NCI-H526 treated with DMSO at 0.1 percent for 48 hours (cell line): ENCODE measurements around the gene OR7C1.
"Not testable (repeated sequence)": the region's sequence is repeated elsewhere in the genome, so short reads cannot be mapped to it uniquely, and the experiment has no call there.

Source experiments
- DNase-seq: peaks from one replicate; lab custom pipeline; 2025; lab: John Stamatoyannopoulos, UW

The OR7C1 gene

GRCh38 chr19:14765841-14766240 is 69.1 kb downstream of the OR7C1 start:
- DNase-seq: not testable (repeated sequence)

- not testable (repeated sequence) for DNase-seq
Observed at GRCh38 chr19:14765403-14765802, 69.6 kb downstream of the OR7C1 start.

- DNase-seq: no peak
Observed at GRCh38 chr19:14764401-14764800, 70.6 kb downstream of the OR7C1 start.

GRCh38 chr19:14763497-14764145 is 71.4 kb downstream of the OR7C1 start:
- no peak for DNase-seq

- no peak for DNase-seq
Observed at GRCh38 chr19:14762111-14762510, 72.9 kb downstream of the OR7C1 start.

- DNase-seq: peak; percentile 3
Observed at GRCh38 chr19:14761607-14762006, 73.4 kb downstream of the OR7C1 start.

GRCh38 chr19:14758816-14759215 is 76.2 kb downstream of the OR7C1 start:
- DNase-seq: peak; percentile 55

GRCh38 chr19:14748601-14749000 is 86.4 kb downstream of the OR7C1 start:
- DNase-seq: no peak
